ENCODE results near the gene DIPK1B.

DNA sequence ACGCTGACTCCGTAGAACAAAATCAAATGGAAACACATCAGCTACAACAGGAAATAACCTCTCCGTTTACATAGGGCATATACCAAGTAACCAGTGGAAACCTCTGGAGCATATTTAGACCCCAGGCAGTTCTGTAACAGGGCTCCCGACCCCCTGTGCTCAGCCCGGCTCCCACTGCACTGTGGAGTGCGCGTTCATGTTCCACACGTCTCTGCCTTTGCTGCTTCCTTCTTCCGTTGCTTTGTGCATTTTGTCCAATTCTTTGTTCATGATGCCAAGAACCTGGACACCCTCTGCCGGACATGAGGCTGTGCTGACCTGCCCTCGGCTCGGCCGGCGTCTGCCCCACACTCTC, 19.3 kb upstream of the DIPK1B start:
- no peak for TF ChIP-seq ZNF132 (tag by site-specific recombination; IDR thresholded peaks at IDR 0.05; ENCODE audit: borderline replicate concordance)
- TF ChIP-seq, protein P1, sequence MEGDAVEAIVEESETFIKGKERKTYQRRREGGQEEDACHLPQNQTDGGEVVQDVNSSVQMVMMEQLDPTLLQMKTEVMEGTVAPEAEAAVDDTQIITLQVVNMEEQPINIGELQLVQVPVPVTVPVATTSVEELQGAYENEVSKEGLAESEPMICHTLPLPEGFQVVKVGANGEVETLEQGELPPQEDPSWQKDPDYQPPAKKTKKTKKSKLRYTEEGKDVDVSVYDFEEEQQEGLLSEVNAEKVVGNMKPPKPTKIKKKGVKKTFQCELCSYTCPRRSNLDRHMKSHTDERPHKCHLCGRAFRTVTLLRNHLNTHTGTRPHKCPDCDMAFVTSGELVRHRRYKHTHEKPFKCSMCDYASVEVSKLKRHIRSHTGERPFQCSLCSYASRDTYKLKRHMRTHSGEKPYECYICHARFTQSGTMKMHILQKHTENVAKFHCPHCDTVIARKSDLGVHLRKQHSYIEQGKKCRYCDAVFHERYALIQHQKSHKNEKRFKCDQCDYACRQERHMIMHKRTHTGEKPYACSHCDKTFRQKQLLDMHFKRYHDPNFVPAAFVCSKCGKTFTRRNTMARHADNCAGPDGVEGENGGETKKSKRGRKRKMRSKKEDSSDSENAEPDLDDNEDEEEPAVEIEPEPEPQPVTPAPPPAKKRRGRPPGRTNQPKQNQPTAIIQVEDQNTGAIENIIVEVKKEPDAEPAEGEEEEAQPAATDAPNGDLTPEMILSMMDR (tag by site-specific recombination; IDR thresholded peaks at IDR 0.05), result no peak
- TF ChIP-seq, protein P2, sequence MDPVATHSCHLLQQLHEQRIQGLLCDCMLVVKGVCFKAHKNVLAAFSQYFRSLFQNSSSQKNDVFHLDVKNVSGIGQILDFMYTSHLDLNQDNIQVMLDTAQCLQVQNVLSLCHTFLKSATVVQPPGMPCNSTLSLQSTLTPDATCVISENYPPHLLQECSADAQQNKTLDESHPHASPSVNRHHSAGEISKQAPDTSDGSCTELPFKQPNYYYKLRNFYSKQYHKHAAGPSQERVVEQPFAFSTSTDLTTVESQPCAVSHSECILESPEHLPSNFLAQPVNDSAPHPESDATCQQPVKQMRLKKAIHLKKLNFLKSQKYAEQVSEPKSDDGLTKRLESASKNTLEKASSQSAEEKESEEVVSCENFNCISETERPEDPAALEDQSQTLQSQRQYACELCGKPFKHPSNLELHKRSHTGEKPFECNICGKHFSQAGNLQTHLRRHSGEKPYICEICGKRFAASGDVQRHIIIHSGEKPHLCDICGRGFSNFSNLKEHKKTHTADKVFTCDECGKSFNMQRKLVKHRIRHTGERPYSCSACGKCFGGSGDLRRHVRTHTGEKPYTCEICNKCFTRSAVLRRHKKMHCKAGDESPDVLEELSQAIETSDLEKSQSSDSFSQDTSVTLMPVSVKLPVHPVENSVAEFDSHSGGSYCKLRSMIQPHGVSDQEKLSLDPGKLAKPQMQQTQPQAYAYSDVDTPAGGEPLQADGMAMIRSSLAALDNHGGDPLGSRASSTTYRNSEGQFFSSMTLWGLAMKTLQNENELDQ (tag by site-specific recombination; IDR thresholded peaks at IDR 0.05; ENCODE audit: low read depth), result no peak
- no peak for TF ChIP-seq ZEB2 (tag by site-specific recombination; IDR thresholded peaks at IDR 0.05)
- TF ChIP-seq ZFP41 (tag by site-specific recombination; IDR thresholded peaks at IDR 0.05; ENCODE audit: borderline replicate concordance), result no peak
- TF ChIP-seq, protein P3, sequence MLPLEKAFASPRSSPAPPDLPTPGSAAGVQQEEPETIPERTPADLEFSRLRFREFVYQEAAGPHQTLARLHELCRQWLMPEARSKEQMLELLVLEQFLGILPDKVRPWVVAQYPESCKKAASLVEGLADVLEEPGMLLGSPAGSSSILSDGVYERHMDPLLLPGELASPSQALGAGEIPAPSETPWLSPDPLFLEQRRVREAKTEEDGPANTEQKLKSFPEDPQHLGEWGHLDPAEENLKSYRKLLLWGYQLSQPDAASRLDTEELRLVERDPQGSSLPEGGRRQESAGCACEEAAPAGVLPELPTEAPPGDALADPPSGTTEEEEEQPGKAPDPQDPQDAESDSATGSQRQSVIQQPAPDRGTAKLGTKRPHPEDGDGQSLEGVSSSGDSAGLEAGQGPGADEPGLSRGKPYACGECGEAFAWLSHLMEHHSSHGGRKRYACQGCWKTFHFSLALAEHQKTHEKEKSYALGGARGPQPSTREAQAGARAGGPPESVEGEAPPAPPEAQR (tag by site-specific recombination; IDR thresholded peaks at IDR 0.05), result no peak
- TF ChIP-seq KLF10 (tag by site-specific recombination; IDR thresholded peaks at IDR 0.05), result no peak
- TF ChIP-seq, protein P4, sequence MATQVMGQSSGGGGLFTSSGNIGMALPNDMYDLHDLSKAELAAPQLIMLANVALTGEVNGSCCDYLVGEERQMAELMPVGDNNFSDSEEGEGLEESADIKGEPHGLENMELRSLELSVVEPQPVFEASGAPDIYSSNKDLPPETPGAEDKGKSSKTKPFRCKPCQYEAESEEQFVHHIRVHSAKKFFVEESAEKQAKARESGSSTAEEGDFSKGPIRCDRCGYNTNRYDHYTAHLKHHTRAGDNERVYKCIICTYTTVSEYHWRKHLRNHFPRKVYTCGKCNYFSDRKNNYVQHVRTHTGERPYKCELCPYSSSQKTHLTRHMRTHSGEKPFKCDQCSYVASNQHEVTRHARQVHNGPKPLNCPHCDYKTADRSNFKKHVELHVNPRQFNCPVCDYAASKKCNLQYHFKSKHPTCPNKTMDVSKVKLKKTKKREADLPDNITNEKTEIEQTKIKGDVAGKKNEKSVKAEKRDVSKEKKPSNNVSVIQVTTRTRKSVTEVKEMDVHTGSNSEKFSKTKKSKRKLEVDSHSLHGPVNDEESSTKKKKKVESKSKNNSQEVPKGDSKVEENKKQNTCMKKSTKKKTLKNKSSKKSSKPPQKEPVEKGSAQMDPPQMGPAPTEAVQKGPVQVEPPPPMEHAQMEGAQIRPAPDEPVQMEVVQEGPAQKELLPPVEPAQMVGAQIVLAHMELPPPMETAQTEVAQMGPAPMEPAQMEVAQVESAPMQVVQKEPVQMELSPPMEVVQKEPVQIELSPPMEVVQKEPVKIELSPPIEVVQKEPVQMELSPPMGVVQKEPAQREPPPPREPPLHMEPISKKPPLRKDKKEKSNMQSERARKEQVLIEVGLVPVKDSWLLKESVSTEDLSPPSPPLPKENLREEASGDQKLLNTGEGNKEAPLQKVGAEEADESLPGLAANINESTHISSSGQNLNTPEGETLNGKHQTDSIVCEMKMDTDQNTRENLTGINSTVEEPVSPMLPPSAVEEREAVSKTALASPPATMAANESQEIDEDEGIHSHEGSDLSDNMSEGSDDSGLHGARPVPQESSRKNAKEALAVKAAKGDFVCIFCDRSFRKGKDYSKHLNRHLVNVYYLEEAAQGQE (tag by site-specific recombination; IDR thresholded peaks at IDR 0.05), result no peak
- TF ChIP-seq, protein P5, sequence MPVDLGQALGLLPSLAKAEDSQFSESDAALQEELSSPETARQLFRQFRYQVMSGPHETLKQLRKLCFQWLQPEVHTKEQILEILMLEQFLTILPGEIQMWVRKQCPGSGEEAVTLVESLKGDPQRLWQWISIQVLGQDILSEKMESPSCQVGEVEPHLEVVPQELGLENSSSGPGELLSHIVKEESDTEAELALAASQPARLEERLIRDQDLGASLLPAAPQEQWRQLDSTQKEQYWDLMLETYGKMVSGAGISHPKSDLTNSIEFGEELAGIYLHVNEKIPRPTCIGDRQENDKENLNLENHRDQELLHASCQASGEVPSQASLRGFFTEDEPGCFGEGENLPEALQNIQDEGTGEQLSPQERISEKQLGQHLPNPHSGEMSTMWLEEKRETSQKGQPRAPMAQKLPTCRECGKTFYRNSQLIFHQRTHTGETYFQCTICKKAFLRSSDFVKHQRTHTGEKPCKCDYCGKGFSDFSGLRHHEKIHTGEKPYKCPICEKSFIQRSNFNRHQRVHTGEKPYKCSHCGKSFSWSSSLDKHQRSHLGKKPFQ (tag by site-specific recombination; IDR thresholded peaks at IDR 0.05), result no peak
- TF ChIP-seq HOXA7 (CRISPR knock-in tag; IDR thresholded peaks at IDR 0.05; ENCODE audit: borderline replicate concordance), result no peak

All from HEK293 (cell line).